ENCODE measurements around the gene DCP2. TPM values are rescaled to one million over a fixed set of nuclear protein-coding genes. Genes with fewer than 3 reads are reported as not detected.

The DCP2 gene
- total and polyA plus RNA-seq, 2 experiments from 2014 or later, result 8.1 to 17.4 TPM

DNA sequence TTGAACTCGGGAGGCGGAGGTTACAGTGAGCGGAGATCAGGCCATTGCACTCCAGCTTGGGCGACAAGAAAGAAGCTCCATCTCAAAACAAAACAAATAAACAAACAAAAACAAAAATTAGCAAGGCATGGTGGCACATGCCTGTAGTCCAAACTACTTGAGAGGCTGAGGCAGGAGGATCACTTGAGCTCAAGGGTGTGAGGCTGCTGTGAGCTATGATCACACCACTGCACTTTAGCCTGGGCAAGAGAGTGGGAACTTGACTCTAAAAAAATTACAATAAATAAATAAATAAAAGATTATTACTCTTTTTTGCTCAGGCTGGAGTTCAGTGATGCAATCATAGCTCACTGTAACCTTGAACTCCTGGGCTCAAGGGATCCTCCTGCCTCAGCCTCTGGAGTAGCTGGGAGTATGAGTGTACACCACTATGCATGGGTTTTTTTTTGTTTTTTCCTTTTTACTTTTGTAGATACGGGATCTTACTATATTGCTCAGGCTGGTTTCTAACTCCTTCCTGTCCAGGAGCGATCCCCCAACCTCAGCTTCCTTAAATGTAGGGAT lies 9.0 kb upstream of the DCP2 start:
- Histone ChIP-seq H3K79me2 (ENCODE audit: insufficient read depth) (no peaks in the 10 kb centered on the region), H3K27ac (no peak overlapping the region), H3F3A (ENCODE audit: insufficient read depth) (peaks cover 16% of the 10 kb centered on the region), H3K9ac (no peak overlapping the region), H3K9me3 (ENCODE audit: low read depth) (no peaks in the 10 kb centered on the region), H3K27me3 (replicated peaks; ENCODE audit: insufficient read depth) (no peaks in the 10 kb centered on the region), H3K4me3 (no peak overlapping the region), H3K4me2 (ENCODE audit: unreplicated experiment) (no peak overlapping the region), H4K20me1 (ENCODE audit: insufficient read depth) (no peaks in the 10 kb centered on the region), H2AFZ (no peak overlapping the region), H3K36me3 (ENCODE audit: low read depth) (no peaks in the 10 kb centered on the region), H3K9me2 (ENCODE audit: insufficient read depth) (no peaks in the 10 kb centered on the region), H3K4me1 (ENCODE audit: insufficient read depth) (peaks cover 9% of the 10 kb centered on the region)
- 96 to 97% methylated on average over 6 of the region's 6 CpGs for WGBS, 2 experiments (ENCODE audit: low coverage in 1 of 2, low lambda C conversion rate in 2 of 2, missing lambda C conversion rate in 2 of 2)
- DNase-seq, result no peak
- TF ChIP-seq EZH2 (IDR thresholded peaks at IDR 0.05; ENCODE audit: insufficient read depth, poor library complexity, severe bottlenecking) (no peak), EZH2phosphoT487 (IDR thresholded peaks at IDR 0.05; ENCODE audit: insufficient read depth, low read depth) (no peak)
- in situ Hi-C loops (cut with MboI), result loop anchor here (25.0 kb wide), 1 partner anchor 405 kb away; no protein-coding TSS in a partner anchor

DNA sequence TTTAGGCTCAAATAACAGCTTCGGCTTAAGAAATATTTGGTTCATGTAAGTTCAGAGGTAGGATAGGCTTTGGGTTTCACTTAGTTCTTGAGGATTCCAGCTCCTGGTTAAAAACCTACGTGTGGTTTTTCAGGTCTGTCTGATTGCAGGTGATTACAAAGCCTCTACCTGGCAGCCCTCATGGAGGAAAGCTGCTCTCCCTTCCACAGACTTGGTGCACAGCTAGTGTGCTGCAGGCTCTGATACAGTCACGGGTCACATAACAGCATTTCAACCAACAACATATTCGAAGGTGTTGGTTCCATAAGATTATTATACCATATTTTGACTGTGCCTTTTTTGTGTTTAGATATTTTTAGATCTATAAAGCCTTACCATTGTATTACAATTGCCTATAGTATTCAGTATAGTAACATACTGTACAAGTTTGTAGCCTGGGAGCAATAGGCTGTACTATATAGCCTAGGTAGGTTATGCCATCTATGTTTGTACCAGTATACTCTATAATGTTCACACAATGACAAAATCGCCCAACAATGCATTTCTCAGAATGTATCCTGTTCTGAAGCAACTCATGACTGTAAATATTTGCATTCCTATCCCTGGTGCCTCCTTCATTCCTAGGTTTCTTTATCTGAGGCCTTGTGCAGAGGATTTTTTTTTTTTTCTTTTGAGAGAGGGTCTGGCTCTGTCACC lies 8.0 kb upstream of the DCP2 start:
- in situ Hi-C loops (cut with MboI), result loop anchor here (25.0 kb wide), 1 partner anchor 406 kb away; no protein-coding TSS in a partner anchor
- Histone ChIP-seq H3K9ac (no peak overlapping the region), H3K4me2 (ENCODE audit: unreplicated experiment) (no peak overlapping the region), H3K27ac (no peak overlapping the region), H3K36me3 (ENCODE audit: low read depth) (no peaks in the 10 kb centered on the region), H3K79me2 (ENCODE audit: insufficient read depth) (no peaks in the 10 kb centered on the region), H3K4me1 (ENCODE audit: insufficient read depth) (peaks cover 6% of the 10 kb centered on the region), H2AFZ (no peak overlapping the region), H3K4me3 (no peak overlapping the region), H4K20me1 (ENCODE audit: insufficient read depth) (no peaks in the 10 kb centered on the region), H3K9me3 (ENCODE audit: low read depth) (no peaks in the 10 kb centered on the region), H3K9me2 (ENCODE audit: insufficient read depth) (no peaks in the 10 kb centered on the region), H3F3A (ENCODE audit: insufficient read depth) (peaks cover 13% of the 10 kb centered on the region), H3K27me3 (replicated peaks; ENCODE audit: insufficient read depth) (no peaks in the 10 kb centered on the region)
- DNase-seq, result no peak
- TF ChIP-seq EZH2phosphoT487 (IDR thresholded peaks at IDR 0.05; ENCODE audit: insufficient read depth, low read depth) (no peak), EZH2 (IDR thresholded peaks at IDR 0.05; ENCODE audit: insufficient read depth, poor library complexity, severe bottlenecking) (no peak)
- WGBS, 2 experiments (ENCODE audit: low coverage in 1 of 2, low lambda C conversion rate in 2 of 2, missing lambda C conversion rate in 2 of 2), result 72 to 79% methylated on average over 5 of the region's 5 CpGs

DNA sequence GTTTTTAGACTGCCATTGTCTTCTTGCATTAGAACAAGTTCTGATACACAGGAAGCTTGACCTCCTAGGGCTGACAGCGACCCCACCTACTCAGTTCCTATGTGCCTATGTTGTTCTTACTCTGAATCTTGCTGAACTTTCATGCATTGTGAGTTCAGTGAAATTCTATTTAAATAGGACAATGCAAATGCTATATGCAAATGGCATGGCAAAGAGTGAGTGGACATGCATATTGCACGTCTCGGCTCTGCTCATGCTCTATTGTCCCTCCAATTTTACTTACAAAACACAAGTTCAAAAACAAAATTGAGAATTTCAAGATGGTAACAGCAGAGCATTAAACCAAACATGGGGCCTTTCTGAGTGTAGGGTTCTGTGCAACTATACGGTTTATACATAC lies 5.3 kb upstream of the DCP2 start:
- no peak for DNase-seq
- no peaks in the 10 kb centered on the region for H3K36me3 ChIP-seq (ENCODE audit: low read depth)
- H3K9ac ChIP-seq, result no peak overlapping the region
- in situ Hi-C loops (cut with MboI), result loop anchor here (25.0 kb wide), 1 partner anchor 409 kb away; no protein-coding TSS in a partner anchor
- no peaks in the 10 kb centered on the region for H4K20me1 ChIP-seq (ENCODE audit: insufficient read depth)
- no peaks in the 10 kb centered on the region for H3K27me3 ChIP-seq (replicated peaks; ENCODE audit: insufficient read depth)
- 91 to 94% methylated on average over 4 of the region's 4 CpGs for WGBS, 2 experiments (ENCODE audit: low coverage in 1 of 2, low lambda C conversion rate in 2 of 2, missing lambda C conversion rate in 2 of 2)
- no peak overlapping the region for H3K27ac ChIP-seq
- no peak for TF ChIP-seq EZH2 (IDR thresholded peaks at IDR 0.05; ENCODE audit: insufficient read depth, poor library complexity, severe bottlenecking)
- no peak for TF ChIP-seq EZH2phosphoT487 (IDR thresholded peaks at IDR 0.05; ENCODE audit: insufficient read depth, low read depth)
- no peak overlapping the region for H3K4me3 ChIP-seq
- no peak overlapping the region for H2AFZ ChIP-seq
- no peaks in the 10 kb centered on the region for H3K9me2 ChIP-seq (ENCODE audit: insufficient read depth)
- H3K4me1 ChIP-seq (ENCODE audit: insufficient read depth), result 0 out of 2 replicates have a peak, but pooled peaks cover 4% of the 10 kb centered on the region
- no peaks in the 10 kb centered on the region for H3K79me2 ChIP-seq (ENCODE audit: insufficient read depth)
- no peak overlapping the region for H3K4me2 ChIP-seq (ENCODE audit: unreplicated experiment)
- H3F3A ChIP-seq (ENCODE audit: insufficient read depth), result no peaks in the 10 kb centered on the region; the same call in 1 of the 2 replicates
- no peaks in the 10 kb centered on the region for H3K9me3 ChIP-seq (ENCODE audit: low read depth)

DNA sequence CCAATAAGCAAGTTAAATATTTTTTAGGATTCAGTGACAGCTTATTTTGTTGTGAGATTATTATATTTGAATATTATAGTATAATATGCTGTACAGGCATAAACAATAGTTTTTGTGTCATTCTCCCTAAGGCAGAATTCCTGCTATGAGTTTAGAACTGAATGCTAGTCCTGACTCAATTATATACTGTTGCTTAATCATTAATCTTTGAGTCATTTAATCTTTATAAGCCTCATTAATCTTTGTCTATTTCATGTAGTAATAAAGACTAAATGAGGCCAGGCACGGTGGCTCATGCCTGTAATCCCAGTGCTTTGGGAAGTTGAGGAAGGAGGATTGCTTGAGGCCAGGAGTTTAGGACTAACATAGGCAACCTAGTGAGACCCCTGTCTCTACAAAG lies 3.6 kb upstream of the DCP2 start:
- TF ChIP-seq EZH2phosphoT487 (IDR thresholded peaks at IDR 0.05; ENCODE audit: insufficient read depth, low read depth) (no peak), EZH2 (IDR thresholded peaks at IDR 0.05; ENCODE audit: insufficient read depth, poor library complexity, severe bottlenecking) (no peak)
- no peaks in the 10 kb centered on the region for H3K9me2 ChIP-seq (ENCODE audit: insufficient read depth)
- H3K27me3 ChIP-seq (replicated peaks; ENCODE audit: insufficient read depth), result no peaks in the 10 kb centered on the region
- in situ Hi-C loops (cut with MboI), result loop anchor here (25.0 kb wide), 1 partner anchor 411 kb away; no protein-coding TSS in a partner anchor
- no peak overlapping the region for H2AFZ ChIP-seq
- no peak for DNase-seq
- no peaks in the 10 kb centered on the region for H3K36me3 ChIP-seq (ENCODE audit: low read depth)
- H3K27ac ChIP-seq, result no peak overlapping the region
- 79 to 92% methylated on average over 1 of the region's 1 CpG for WGBS, 2 experiments (ENCODE audit: low coverage in 1 of 2, low lambda C conversion rate in 2 of 2, missing lambda C conversion rate in 2 of 2)
- no peak overlapping the region for H3K4me3 ChIP-seq
- no peaks in the 10 kb centered on the region for H4K20me1 ChIP-seq (ENCODE audit: insufficient read depth)
- peaks cover 10% of the 10 kb centered on the region for H3F3A ChIP-seq (ENCODE audit: insufficient read depth)
- H3K9ac ChIP-seq, result no peak overlapping the region
- no peaks in the 10 kb centered on the region for H3K9me3 ChIP-seq (ENCODE audit: low read depth)
- H3K79me2 ChIP-seq (ENCODE audit: insufficient read depth), result peaks cover 11% of the 10 kb centered on the region
- 0 out of 2 replicates have a peak, but pooled peaks cover 5% of the 10 kb centered on the region for H3K4me1 ChIP-seq (ENCODE audit: insufficient read depth)
- no peak overlapping the region for H3K4me2 ChIP-seq (ENCODE audit: unreplicated experiment)
